ENCODE results near the gene HDAC4. TPM values are rescaled to one million over a fixed set of nuclear protein-coding genes. Genes with fewer than 3 reads are reported as not detected.

Gene HDAC4
- total RNA-seq, 1 experiment from 2014 or later = 47.6 TPM

DNA sequence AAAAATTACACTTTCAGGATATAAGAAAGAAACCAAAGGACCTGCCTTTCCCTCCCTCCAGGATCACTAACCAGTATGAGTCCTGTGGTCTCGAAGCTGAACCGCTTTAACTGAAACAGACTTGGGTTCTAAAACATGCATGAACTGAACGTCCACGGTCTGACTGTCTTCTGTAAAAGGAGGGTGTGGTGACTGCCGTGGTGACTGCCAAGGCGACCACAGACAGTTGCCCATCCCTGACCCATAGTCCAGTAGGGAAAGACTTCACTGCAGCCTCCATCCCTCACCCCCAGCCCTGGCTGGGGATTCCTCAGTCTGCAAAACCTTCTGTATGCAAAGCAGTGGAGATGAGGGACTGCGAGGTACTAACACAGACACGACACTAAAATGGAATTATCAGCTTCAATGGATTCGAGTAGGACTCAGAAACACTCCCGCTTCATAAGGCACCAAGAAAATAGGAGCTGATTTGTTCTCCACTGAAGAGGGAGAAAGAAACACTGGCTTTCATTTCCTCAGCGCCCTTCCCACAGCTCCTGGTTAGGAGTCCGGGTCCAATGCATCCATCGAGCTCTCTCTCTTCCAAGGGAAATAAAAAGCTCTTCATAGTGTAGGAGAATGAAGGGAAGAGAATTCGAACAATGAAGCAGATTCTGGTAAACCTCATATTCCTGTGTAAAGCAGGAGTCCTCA lies 197.2 kb downstream of the HDAC4 start:
- H3K9me2 ChIP-seq (ENCODE audit: insufficient read depth) = no peaks in the 10 kb centered on the region
- H4K20me1 ChIP-seq (ENCODE audit: insufficient read depth) = no peaks in the 10 kb centered on the region
- no peak for TF ChIP-seq FOSL1 (IDR thresholded peaks at IDR 0.05; ENCODE audit: low read depth)
- TF ChIP-seq RAD21 (IDR thresholded peaks at IDR 0.05; ENCODE audit: low read depth) = no peak
- no peak for TF ChIP-seq CBX3 (IDR thresholded peaks at IDR 0.05; ENCODE audit: low read depth)
- TF ChIP-seq ZBTB33 (IDR thresholded peaks at IDR 0.05; ENCODE audit: extremely low read depth, insufficient replicate concordance, low read length) = no peak
- no peak for TF ChIP-seq ZFX (IDR thresholded peaks at IDR 0.05)
- no peak for TF ChIP-seq ELF1 (IDR thresholded peaks at IDR 0.05; ENCODE audit: borderline replicate concordance, low read depth)
- no peak for TF ChIP-seq POLR2AphosphoS5 (IDR thresholded peaks at IDR 0.05; ENCODE audit: low read depth, low read length)
- TF ChIP-seq, protein P1, sequence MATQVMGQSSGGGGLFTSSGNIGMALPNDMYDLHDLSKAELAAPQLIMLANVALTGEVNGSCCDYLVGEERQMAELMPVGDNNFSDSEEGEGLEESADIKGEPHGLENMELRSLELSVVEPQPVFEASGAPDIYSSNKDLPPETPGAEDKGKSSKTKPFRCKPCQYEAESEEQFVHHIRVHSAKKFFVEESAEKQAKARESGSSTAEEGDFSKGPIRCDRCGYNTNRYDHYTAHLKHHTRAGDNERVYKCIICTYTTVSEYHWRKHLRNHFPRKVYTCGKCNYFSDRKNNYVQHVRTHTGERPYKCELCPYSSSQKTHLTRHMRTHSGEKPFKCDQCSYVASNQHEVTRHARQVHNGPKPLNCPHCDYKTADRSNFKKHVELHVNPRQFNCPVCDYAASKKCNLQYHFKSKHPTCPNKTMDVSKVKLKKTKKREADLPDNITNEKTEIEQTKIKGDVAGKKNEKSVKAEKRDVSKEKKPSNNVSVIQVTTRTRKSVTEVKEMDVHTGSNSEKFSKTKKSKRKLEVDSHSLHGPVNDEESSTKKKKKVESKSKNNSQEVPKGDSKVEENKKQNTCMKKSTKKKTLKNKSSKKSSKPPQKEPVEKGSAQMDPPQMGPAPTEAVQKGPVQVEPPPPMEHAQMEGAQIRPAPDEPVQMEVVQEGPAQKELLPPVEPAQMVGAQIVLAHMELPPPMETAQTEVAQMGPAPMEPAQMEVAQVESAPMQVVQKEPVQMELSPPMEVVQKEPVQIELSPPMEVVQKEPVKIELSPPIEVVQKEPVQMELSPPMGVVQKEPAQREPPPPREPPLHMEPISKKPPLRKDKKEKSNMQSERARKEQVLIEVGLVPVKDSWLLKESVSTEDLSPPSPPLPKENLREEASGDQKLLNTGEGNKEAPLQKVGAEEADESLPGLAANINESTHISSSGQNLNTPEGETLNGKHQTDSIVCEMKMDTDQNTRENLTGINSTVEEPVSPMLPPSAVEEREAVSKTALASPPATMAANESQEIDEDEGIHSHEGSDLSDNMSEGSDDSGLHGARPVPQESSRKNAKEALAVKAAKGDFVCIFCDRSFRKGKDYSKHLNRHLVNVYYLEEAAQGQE (IDR thresholded peaks at IDR 0.05; ENCODE audit: low read depth) = no peak
- TF ChIP-seq SRF (IDR thresholded peaks at IDR 0.05; ENCODE audit: low read depth) = no peak
- no peak for TF ChIP-seq ATF3 (IDR thresholded peaks at IDR 0.05)
- TF ChIP-seq POLR2A (IDR thresholded peaks at IDR 0.05; ENCODE audit: borderline replicate concordance, extremely low read depth, insufficient read depth, insufficient read length) = no peak
- TF ChIP-seq CTCF (IDR thresholded peaks at IDR 0.05 in 2 of 3, conservative IDR thresholded peaks at IDR 0.05 in 1 of 3; ENCODE audit: borderline replicate concordance in 1 of 3, insufficient read depth in 1 of 3, low read depth in 2 of 3, low read length in 2 of 3) = no peak
- no peak for TF ChIP-seq YY1 (IDR thresholded peaks at IDR 0.05; ENCODE audit: extremely low read depth, insufficient replicate concordance, low read depth, low read length)
- TF ChIP-seq CEBPB (IDR thresholded peaks at IDR 0.05; ENCODE audit: low read depth) = no peak
- TF ChIP-seq TCF7L2 (IDR thresholded peaks at IDR 0.05; ENCODE audit: borderline replicate concordance, extremely low read depth, insufficient read depth, insufficient read length) = no peak
- TF ChIP-seq EZH2phosphoT487 (IDR thresholded peaks at IDR 0.05; ENCODE audit: borderline replicate concordance) = no peak
- no peak for TF ChIP-seq SP1 (IDR thresholded peaks at IDR 0.05; ENCODE audit: low read depth)
- no peak for TF ChIP-seq EZH2 (IDR thresholded peaks at IDR 0.05)
- RAD21 ChIA-PET (ENCODE audit: low non-redundant PET in 1 of 2, low total read pairs in 2 of 2, uncharacterized antibody in 2 of 2, unreplicated experiment in 2 of 2) = no interaction called here
- BruUV-seq (replicated peaks) = no TSS peak
- ATAC-seq = no peak
- H3K9me3 ChIP-seq (ENCODE audit: control insufficient read depth in 1 of 2, insufficient read depth in 1 of 2, low read depth in 1 of 2, low read length in 2 of 2) = no peaks in the 10 kb centered on the region
- intact Hi-C loops (cut with micrococcal nuclease) = no loop called here
- CTCF ChIA-PET = interaction anchor here (1.3 kb wide), 1 partner anchor 10 kb away, joined by 3 read pairs; no protein-coding TSS in a partner anchor
- DNase-seq (ENCODE audit: low read depth, low spot score) = no peak
- POLR2A ChIA-PET = no interaction called here
- peaks cover 0 to 11% of the 10 kb centered on the region in 2 experiments; a peak in 1 of 4 replicates for H3K4me1 ChIP-seq (ENCODE audit: control insufficient read depth in 1 of 2, insufficient read depth in 2 of 2, low read length in 2 of 2)
- no peak overlapping the region for H3K4me3 ChIP-seq (replicated peaks in 1 of 2; ENCODE audit: low read depth in 1 of 2, low read length in 2 of 2)
- H2AFZ ChIP-seq (ENCODE audit: low read depth, low read length, poor library complexity, severe bottlenecking) = no peak overlapping the region
- no peaks in the 10 kb centered on the region; the same call in 1 of the 2 replicates for H3K79me2 ChIP-seq (ENCODE audit: insufficient read depth, low read length)
- H3K9ac ChIP-seq (ENCODE audit: low read length) = no peak overlapping the region
- 0 out of 4 replicates have a peak, but pooled peaks cover 0 to 8% of the 10 kb centered on the region in 2 experiments for H3K36me3 ChIP-seq (ENCODE audit: control insufficient read depth in 1 of 2, insufficient read depth in 2 of 2, low read length in 2 of 2)
- no peak overlapping the region for H3K4me2 ChIP-seq (ENCODE audit: low read length)
- H3K27ac ChIP-seq (ENCODE audit: low read depth, low read length) = no peak overlapping the region
- no peaks in the 10 kb centered on the region for H3K27me3 ChIP-seq (ENCODE audit: insufficient read depth, low read length)
